M059J (cell line): ENCODE measurements around the gene RPUSD1. TPM values are rescaled to one million over a fixed set of nuclear protein-coding genes. Genes with fewer than 3 reads are reported as not detected.
"Not testable (repeated sequence)": the region's sequence is repeated elsewhere in the genome, so short reads cannot be mapped to it uniquely, and the experiment has no call there.

Source experiments
- DNase-seq: peaks from one replicate; pipeline ENCODE4 v3.0.0-alpha.2; 2012; ENCODE audit warnings: low read depth
- total RNA-seq: library from RNA; depleted of rRNA; stranded (reverse); fragments of >200 nt; shearing (Covaris generic); gene quantifications from 2 replicates; pipeline ENCODE4 v1.2.3, GENCODE V29; 2014

The RPUSD1 gene
- total RNA-seq, 1 experiment from 2014 or later, result 47.7 TPM

GRCh38 chr16:783404-784161 lies 4.6 kb downstream of the RPUSD1 start:
- DNase-seq, result peak; percentile 53

DNA sequence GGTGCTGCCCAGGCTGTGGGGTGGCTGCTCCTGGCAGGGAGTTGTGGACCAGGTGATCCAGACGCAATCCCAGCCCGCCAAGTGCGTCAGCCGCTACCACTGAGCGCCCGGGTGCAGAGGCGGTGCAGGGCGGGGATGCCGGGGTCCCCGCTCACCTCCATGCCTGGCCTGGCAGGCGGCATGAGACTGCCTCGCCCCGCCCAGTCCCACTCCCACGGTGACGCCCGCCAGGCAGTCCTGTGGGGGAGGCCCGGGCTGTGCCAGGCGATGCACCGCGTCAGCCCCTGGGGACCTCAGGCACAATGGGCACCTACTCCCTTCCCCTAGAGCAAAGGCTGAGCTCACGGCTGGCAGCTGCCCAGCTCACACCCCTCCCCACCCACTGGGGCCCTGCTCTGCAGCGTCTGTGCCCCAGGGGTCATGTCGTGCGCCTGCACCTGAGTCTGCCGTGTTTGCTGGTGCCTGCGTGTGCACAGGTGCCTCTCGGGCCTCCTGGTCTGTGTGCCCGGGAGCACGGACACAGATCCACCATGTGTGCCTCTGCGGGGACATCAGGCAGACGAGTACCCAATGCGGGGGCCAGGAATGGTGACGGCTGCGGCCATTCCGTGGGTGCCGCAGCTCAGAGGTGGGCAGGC lies 5.3 kb downstream of the RPUSD1 start:
- DNase-seq, result no peak

DNA sequence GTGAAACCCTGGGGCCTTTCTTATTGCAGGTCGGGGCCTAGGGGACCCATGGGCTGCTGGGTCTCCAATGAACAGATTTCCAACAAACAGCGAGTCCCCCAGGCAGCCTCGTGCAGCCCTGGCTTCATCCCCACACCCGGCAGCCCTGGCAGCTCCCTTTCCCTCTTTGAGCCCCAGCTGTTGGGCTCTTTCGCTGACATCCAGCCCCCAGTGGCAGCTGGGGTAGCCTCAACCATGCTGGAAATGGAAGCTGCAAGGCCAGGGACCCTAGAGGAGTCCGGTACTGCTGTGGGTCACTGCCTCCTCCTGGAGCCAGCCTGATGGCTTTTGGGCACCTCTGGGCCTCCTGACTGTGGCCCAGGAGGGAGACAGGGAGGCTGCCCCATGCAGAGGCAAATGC lies 5.9 kb downstream of the RPUSD1 start:
- no peak for DNase-seq

- DNase-seq, result no peak
These were observed 6.7 kb downstream of the RPUSD1 start for GRCh38 chr16:781346-782010.

- DNase-seq, result no peak
These were observed 7.9 kb downstream of the RPUSD1 start for GRCh38 chr16:780296-780695.

DNA sequence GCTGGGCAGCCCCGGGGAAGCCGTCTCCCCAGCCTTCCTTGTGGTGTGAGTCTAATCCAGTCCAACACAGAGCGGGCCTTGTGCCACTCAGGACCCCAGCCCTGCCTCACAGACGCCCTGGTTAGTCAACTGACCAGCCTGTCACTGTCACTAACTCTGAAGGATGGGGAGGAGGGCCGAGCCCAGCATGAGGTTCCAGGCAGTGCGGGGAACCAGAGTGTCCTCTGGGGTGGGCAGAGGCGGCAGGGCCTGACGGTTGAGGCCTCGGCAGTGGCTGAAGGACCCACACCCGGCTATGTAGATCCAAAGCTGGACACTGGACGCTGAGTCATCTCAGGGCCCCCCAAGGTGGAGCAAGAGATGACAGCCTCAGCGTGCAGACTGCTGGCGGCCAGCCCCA lies 8.6 kb downstream of the RPUSD1 start:
- no peak for DNase-seq

GRCh38 chr16:778909-779527 lies 9.2 kb downstream of the RPUSD1 start:
- no peak for DNase-seq

- no peak for DNase-seq
These were observed 9.7 kb downstream of the RPUSD1 start for GRCh38 chr16:778447-778846.

DNA sequence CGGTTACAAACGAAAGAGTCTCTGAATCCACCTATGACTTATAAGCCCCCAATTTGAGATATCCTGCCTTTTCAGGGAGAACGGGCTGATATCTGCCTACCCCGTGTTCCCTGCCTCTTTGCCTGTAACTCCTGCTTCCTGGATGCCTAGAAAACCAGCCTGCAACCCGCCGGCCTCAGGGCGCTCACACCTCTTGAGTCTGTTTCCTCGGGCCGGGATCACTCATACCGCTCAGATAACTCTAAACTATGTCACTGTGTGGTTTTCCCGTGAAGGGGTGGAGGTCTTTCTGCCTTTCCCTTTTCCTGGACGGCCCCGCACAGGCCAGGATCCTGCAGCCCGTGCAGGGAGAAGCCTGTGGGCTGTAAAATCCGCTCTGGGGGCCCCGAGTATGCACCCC lies 10.4 kb downstream of the RPUSD1 start:
- peak; percentile 74 for DNase-seq

DNA sequence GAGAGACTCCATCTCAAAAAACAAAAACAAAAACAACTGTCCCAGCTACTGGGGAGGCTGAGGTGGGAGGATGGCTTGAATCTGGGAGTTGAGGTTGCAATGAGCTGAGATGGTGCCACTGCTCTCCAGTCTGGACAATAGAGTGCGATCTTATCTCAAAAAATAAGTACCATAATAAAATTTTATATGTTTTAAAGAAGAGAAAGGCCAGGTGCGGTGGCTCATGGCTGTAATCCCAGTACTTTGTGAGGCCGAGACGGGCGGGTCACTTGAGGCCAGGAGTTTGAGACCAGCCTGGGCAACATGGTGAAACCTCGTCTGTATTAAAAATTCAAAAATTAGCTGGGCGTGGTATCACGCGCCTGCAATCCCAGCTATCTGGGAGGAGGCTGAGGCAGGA lies 11.4 kb downstream of the RPUSD1 start:
- DNase-seq, result no peak

GRCh38 chr16:776298-776697 lies 11.9 kb downstream of the RPUSD1 start:
- DNase-seq, result not testable (repeated sequence)

GRCh38 chr16:775236-775796 lies 12.9 kb downstream of the RPUSD1 start:
- no peak for DNase-seq

DNA sequence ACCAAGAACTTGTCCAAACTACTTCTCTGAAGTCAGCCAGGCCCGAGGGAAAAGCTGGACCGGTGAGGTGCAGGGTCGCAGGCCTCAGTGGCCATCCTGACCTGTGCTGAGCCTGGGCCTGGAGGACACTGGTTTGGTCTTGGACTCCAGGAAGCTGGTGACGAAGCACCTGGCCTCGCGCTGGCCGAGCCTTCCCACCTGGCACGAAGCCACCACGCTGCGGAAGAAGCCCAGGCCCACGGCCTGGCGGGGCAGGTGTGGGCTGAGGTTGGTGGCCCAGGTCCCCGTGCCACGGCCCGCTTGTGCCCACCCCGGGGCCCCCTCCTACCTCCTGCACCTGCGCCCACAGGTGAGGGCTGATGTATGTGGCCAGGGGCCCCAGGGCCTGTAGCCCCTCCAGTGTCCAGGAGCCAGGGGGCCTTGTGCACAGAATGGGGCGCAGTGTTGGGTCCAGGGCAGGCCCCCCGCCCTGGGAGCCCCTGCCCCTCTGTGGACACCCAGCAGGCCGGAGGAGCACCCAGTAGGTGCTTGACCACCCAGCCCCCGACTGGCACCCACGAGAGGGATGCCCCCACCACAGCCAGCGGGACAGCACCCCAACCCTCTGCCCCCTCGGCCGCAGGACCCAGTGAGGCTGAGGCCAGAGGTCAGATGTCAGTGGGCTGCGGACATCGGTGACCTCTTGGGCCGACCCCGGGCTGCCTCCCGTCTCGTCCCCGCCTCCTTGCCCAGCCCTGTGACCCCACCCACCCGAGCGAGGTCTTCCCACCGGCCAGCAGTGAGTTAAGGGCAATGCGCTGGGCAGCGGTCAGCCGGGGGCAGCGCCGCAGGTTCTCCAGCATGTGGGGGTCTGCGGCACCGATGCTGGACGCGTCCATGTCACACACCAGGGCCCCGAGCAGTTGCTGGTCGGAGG lies 13.8 kb downstream of the RPUSD1 start:
- DNase-seq, result no peak

DNA sequence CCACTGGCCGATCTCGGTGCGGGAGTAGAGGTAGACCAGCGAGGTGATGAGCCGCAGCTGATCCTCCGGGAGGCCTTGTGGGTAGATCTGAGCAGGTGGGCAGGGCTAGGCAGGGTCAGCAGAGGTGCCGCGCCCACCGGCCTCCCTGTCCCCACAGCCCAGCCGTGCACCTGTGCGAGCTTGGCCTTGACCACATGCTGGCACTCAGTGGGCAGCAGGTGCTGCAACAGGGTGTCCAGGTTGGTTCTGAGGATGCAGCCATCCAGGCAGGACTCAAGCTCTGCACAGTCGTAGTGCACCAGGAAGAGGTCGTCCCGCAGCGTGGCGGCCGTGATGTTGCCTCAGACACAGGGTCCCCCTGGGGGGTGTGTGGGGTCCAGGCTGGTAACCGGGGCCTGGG lies 15.2 kb downstream of the RPUSD1 start:
- DNase-seq, result no peak

GRCh38 chr16:770411-770810 lies 17.8 kb downstream of the RPUSD1 start:
- no peak for DNase-seq

DNA sequence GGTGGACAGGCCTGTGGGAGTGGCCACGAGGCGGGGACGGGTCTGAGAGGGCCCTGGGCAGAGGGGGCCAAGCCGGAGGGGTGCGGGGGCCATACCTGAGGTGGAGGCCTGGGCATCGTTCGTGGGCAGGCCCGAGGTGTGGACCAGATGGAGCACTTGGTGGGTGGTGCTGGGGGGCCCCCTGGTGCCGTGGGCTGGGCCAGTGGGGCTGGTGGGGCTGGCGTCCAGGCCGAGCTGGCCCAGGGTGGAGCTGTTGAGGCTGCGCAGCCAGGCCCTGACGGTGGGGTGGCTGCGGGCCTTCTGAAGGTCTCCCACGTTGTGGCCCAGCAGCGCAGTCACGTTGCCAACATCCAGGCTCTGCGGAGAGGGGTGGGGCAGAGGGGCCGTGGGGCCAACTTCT lies 18.2 kb downstream of the RPUSD1 start:
- no peak for DNase-seq

GRCh38 chr16:769184-769784 lies 18.9 kb downstream of the RPUSD1 start:
- DNase-seq, result no peak

DNA sequence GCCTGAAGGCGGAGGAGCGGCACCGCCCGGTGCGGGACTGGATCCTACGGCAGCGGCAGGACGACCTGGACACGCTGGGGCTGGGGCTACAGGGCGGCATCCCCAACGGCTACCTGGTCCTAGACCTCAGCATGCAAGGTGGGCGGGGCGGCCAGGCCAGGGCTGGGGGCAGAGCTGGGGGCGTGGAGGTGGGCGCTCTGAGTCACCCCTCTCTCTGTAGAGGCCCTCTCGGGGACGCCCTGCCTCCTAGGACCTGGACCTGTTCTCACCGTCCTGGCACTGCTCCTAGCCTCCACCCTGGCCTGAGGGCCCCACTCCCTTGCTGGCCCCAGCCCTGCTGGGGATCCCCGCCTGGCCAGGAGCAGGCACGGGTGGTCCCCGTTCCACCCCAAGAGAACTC lies 19.8 kb downstream of the RPUSD1 start:
- no peak for DNase-seq

DNA sequence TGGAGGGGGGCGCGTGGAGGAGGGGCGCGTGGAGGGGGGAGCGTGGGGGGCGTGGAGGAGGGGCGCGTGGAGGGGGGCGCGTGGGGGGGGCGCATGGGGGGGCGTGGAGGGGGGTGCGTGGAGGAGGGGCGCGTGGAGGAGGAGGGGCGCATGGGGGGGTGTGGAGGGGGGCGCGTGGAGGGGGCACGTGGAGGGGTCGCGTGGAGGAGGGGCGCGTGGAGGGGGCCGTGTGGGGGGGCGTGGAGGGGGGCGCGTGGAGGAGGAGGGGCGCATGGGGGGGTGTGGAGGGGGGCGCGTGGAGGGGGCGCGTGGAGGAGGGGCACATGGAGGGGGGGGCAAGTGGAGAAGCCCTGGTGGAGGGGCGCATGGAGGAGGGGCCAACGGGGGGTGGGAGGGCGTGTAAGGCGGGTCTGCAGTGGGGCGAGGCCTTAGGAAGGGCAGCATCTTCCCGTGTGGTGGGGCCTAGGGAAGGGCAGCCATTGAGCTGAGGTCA lies 20.4 kb downstream of the RPUSD1 start:
- no peak for DNase-seq

DNA sequence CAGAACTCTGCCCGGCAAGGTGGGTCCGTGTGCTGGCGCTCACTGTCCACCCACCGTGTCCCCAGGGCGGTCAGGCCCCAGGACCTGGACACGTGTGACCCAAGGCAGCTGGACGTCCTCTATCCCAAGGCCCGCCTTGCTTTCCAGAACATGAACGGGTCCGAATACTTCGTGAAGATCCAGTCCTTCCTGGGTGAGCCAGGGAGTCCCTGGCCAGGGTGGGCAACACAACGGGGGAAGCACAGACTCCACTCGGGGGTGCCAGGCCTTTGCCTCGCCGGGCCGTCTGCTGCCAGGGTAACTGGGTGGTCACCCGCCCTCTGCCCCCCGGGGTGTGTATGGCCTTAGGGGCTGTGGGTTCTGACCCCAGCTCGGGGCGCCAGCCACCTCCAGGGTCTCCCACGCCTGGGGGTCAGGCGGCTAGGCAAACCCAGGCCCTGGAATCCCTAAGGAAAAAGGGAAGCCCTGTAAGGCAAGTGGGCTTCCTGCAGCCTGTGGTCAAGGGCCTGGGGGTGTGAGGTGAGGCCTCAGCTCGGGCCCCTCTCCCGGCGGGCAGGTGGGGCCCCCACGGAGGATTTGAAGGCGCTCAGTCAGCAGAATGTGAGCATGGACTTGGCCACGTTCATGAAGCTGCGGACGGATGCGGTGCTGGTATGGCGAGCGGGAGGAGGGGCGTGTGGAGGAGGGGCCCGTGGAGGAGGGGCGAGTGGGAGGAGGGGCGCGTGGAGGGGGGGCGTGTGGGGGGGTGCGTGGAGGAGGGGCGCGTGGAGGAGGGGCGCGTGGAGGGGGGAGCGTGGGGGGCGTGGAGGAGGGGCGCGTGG lies 21.2 kb downstream of the RPUSD1 start:
- no peak for DNase-seq
